ENCODE results near the gene MDFIC. TPM values are rescaled to one million over a fixed set of nuclear protein-coding genes. Genes with fewer than 3 reads are reported as not detected.

MDFIC gene
- total and polyA plus RNA-seq, 4 donors = 3.2 to 6.6 (median 5.3) TPM

GRCh38 chr7:114979803-114980507 is 58.1 kb downstream of the MDFIC start:
- H3K4me1 ChIP-seq (ENCODE audit: control insufficient read depth in 4 of 4, insufficient read depth in 4 of 4, low read length in 3 of 4) = peaks cover 0 to 9% (median 5%) of the 10 kb centered on the region in 4 donors
- no peaks in the 10 kb centered on the region for H3K9me3 ChIP-seq (ENCODE audit: control insufficient read depth in 4 of 4, low read length in 3 of 4)
- no peak for DNase-seq (ENCODE audit: low spot score)
- no peaks in the 10 kb centered on the region for H3K27me3 ChIP-seq (ENCODE audit: control insufficient read depth in 4 of 4, insufficient read depth in 4 of 4, low read length in 3 of 4)
- peak overlapping the region; percentile 56 to 81 for H3K27ac ChIP-seq (ENCODE audit: low read depth in 1 of 2, low read length in 2 of 2)
- TF ChIP-seq ATF3 (IDR thresholded peaks at IDR 0.05) (no peak), ZBTB33 (IDR thresholded peaks at IDR 0.05) (no peak), SP1 (IDR thresholded peaks at IDR 0.05) (no peak), RXRA (IDR thresholded peaks at IDR 0.05) (no peak), JUND (IDR thresholded peaks at IDR 0.05) (no peak), FOXA1 (IDR thresholded peaks at IDR 0.05) (no peak)
- TF ChIP-seq, protein P1, sequence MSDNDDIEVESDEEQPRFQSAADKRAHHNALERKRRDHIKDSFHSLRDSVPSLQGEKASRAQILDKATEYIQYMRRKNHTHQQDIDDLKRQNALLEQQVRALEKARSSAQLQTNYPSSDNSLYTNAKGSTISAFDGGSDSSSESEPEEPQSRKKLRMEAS (IDR thresholded peaks at IDR 0.05) = no peak
- H3K36me3 ChIP-seq (ENCODE audit: control insufficient read depth in 4 of 4, insufficient read depth in 3 of 4, low read depth in 1 of 4, low read length in 3 of 4) = no peaks in the 10 kb centered on the region
- peak overlapping the region in 2 of 3 donors; percentile 37 to 56 for H3K4me3 ChIP-seq (ENCODE audit: low read depth in 1 of 3, low read length in 3 of 3)
- peak overlapping the region in 1 of 2 donors; percentile 69 for H3K9ac ChIP-seq (ENCODE audit: low read depth in 1 of 2, low read length in 2 of 2)
- 54% methylated on average over 4 of the region's 4 CpGs for WGBS

- no peaks in the 10 kb centered on the region for H3K9me3 ChIP-seq (ENCODE audit: control insufficient read depth in 4 of 4, low read length in 3 of 4)
- no peak for DNase-seq (ENCODE audit: low spot score)
- WGBS = 73% methylated on average over 2 of the region's 2 CpGs
- peak overlapping the region in 1 of 2 donors; percentile 62 for H3K27ac ChIP-seq (ENCODE audit: low read depth in 1 of 2, low read length in 2 of 2)
- H3K4me3 ChIP-seq (ENCODE audit: low read depth in 1 of 3, low read length in 3 of 3) = no peak overlapping the region
- no peaks in the 10 kb centered on the region for H3K27me3 ChIP-seq (ENCODE audit: control insufficient read depth in 4 of 4, insufficient read depth in 4 of 4, low read length in 3 of 4)
- peaks cover 0 to 13% (median 5%) of the 10 kb centered on the region in 4 donors for H3K4me1 ChIP-seq (ENCODE audit: control insufficient read depth in 4 of 4, insufficient read depth in 4 of 4, low read length in 3 of 4)
- H3K36me3 ChIP-seq (ENCODE audit: control insufficient read depth in 4 of 4, insufficient read depth in 3 of 4, low read depth in 1 of 4, low read length in 3 of 4) = no peaks in the 10 kb centered on the region
- TF ChIP-seq YY1 (IDR thresholded peaks at IDR 0.05) (no peak), HNF4G (IDR thresholded peaks at IDR 0.05) (no peak), EGR1 (IDR thresholded peaks at IDR 0.05; ENCODE audit: low read depth in 2 of 2) (no peak), TAF1 (conservative IDR thresholded peaks at IDR 0.05) (no peak), GABPA (IDR thresholded peaks at IDR 0.05 in 1 of 2, conservative IDR thresholded peaks at IDR 0.05 in 1 of 2) (no peak), RAD21 (IDR thresholded peaks at IDR 0.05) (no peak), REST (IDR thresholded peaks at IDR 0.05) (no peak), FOXA2 (IDR thresholded peaks at IDR 0.05) (no peak), ATF3 (IDR thresholded peaks at IDR 0.05) (no peak), SP1 (IDR thresholded peaks at IDR 0.05) (no peak)
- no peak overlapping the region for H3K9ac ChIP-seq (ENCODE audit: low read depth in 1 of 2, low read length in 2 of 2)
Measured at GRCh38 chr7:114981323-114981722, 59.4 kb downstream of the MDFIC start.

All from liver (tissue), 9 donors.